HepG2 (cell line): ENCODE data around the gene PIEZO2. TPM values are rescaled to one million over a fixed set of nuclear protein-coding genes. Genes with fewer than 3 reads are reported as not detected.

Experiments
- DPF2 ChIP-seq: sonication (generic); formaldehyde crosslinking; IDR thresholded peaks from 2 replicates; pipeline ENCODE4 v1.4.0; 2020; ENCODE audit warnings: mild to moderate bottlenecking, low read depth, missing genetic modification reagents, borderline replicate concordance
- HOXA3 ChIP-seq: sonication (generic); formaldehyde crosslinking; IDR thresholded peaks from 2 replicates; pipeline ENCODE4 v1.5.0; 2020; ENCODE audit warnings: missing genetic modification reagents
- HOXA5 ChIP-seq: sonication (generic); formaldehyde crosslinking; IDR thresholded peaks from 2 replicates; pipeline ENCODE4 v1.4.0; 2020; ENCODE audit warnings: missing genetic modification reagents
- KMT2B ChIP-seq: IDR thresholded peaks from 2 replicates; pipeline ENCODE4 v1.6.1; 2016; ENCODE audit warnings: missing genetic modification reagents, missing compliant biosample characterization
- MAFK ChIP-seq, 2 experiments: IDR thresholded peaks in 1 of 2; conservative IDR thresholded peaks in 1 of 2; 2 replicates each; pipeline ENCODE4 v1.6.1; 2011; ENCODE audit warnings: improper control_type of control experiment in 2 of 2, low read length in 2 of 2
- MATR3 ChIP-seq: sonication (generic); formaldehyde crosslinking; IDR thresholded peaks from 2 replicates; pipeline ENCODE4 v1.4.0; 2020; ENCODE audit warnings: missing genetic modification reagents
- NCOR1 ChIP-seq: fragments of 200-600 bp; sonication (generic); IDR thresholded peaks from 2 replicates; pipeline ENCODE4 v1.7.0; 2017; ENCODE audit warnings: antibody characterized with exemption, low read length, borderline replicate concordance
- NONO ChIP-seq, 2 experiments: fragments of 450-650 bp in 1 of 2; sonication (generic) in 1 of 2; formaldehyde crosslinking in 1 of 2; IDR thresholded peaks in 1 of 2; conservative IDR thresholded peaks in 1 of 2; 2 replicates each; pipeline versions ENCODE4 v1.6.1 to v1.8.0; 2017 to 2022; ENCODE audit warnings: mild to moderate bottlenecking in 1 of 2, missing genetic modification reagents in 1 of 2, moderate library complexity in 1 of 2
- NPAS2 ChIP-seq: sonication (generic); formaldehyde crosslinking; IDR thresholded peaks from 2 replicates; pipeline ENCODE4 v1.8.0; 2022; ENCODE audit warnings: mild to moderate bottlenecking, missing genetic modification reagents, borderline replicate concordance
- PCBP2 ChIP-seq: fragments of 200-400 bp; formaldehyde crosslinking; optimal IDR thresholded peaks from 2 replicates; pipeline ENCODE3; 2018; ENCODE audit warnings: low read length, low read depth; ENCODE audit not compliant: poor library complexity, severe bottlenecking
- PLRG1 ChIP-seq: fragments of 450-650 bp; conservative IDR thresholded peaks from 2 replicates; pipeline ENCODE4 v1.6.1; 2016
- RFX1 ChIP-seq: fragments of 450-650 bp; IDR thresholded peaks from 2 replicates; pipeline ENCODE4 v1.6.1; 2017
- TGIF2 ChIP-seq: IDR thresholded peaks from 2 replicates; pipeline ENCODE4 v1.6.1; 2016; ENCODE audit warnings: control low read depth, missing compliant biosample characterization
- ZNF274 ChIP-seq: sonication (generic); formaldehyde crosslinking; IDR thresholded peaks from 2 replicates; pipeline ENCODE4 v1.5.1; 2020; ENCODE audit warnings: mild to moderate bottlenecking, missing genetic modification reagents
- ZNF446 ChIP-seq: sonication (generic); formaldehyde crosslinking; IDR thresholded peaks from 2 replicates; pipeline ENCODE4 v1.5.0; 2020; ENCODE audit warnings: mild to moderate bottlenecking, missing genetic modification reagents
- polyA plus RNA-seq, 8 experiments: library from polyadenylated mRNA; depleted of rRNA in 3 of 8; stranded (reverse) in 7 of 8; unstranded in 1 of 8; fragments of >200 nt; fragmentation: Illumina TruSeq in 4 of 8; extraction: Trizol in 4 of 8; gene quantifications; 2 replicates each; pipeline versions ENCODE4 v1.2.1 to v1.2.3, GENCODE V29; 2011 to 2016; ENCODE audit warnings: low read depth in 4 of 8, missing spikeins in 1 of 8, mixed read lengths in 1 of 8; ENCODE audit not compliant: insufficient read depth in 1 of 8
- total RNA-seq, 5 experiments: library from RNA; depleted of rRNA; stranded (reverse); fragments of >200 nt; fragmentation: Illumina TruSeq; extraction: Trizol; gene quantifications; 2 replicates each; pipeline ENCODE4 v1.2.3, GENCODE V29; 2016; ENCODE audit warnings: low read depth in 1 of 5
- TF ChIP-seq, protein P1 (sequence below), 2 experiments: sonication (generic) in 1 of 2; formaldehyde crosslinking in 1 of 2; IDR thresholded peaks; 2 replicates each; pipeline versions ENCODE4 v1.5.1 to v1.6.1; 2011 to 2020; ENCODE audit warnings: borderline replicate concordance in 1 of 2, low read depth in 1 of 2, low read length in 1 of 2, mild to moderate bottlenecking in 1 of 2, missing genetic modification reagents in 1 of 2, moderate library complexity in 1 of 2
- TF ChIP-seq, protein P2 (sequence below), 2 experiments: sonication (generic) in 1 of 2; formaldehyde crosslinking in 1 of 2; IDR thresholded peaks; 2 replicates each; pipeline versions ENCODE4 v1.4.0 to v1.6.1; 2018 to 2020; ENCODE audit warnings: missing genetic modification reagents in 2 of 2, borderline replicate concordance in 1 of 2, low read depth in 1 of 2, mild to moderate bottlenecking in 1 of 2, missing biosample characterization in 1 of 2
- TF ChIP-seq, protein P3 (sequence below): sonication (generic); formaldehyde crosslinking; IDR thresholded peaks from 2 replicates; pipeline ENCODE4 v1.5.0; 2020; ENCODE audit warnings: mild to moderate bottlenecking, missing genetic modification reagents
- TF ChIP-seq, protein P4 (sequence below), 2 experiments: sonication (generic) in 1 of 2; formaldehyde crosslinking in 1 of 2; IDR thresholded peaks; 2 replicates each; pipeline versions ENCODE4 v1.4.0 to v1.6.1; 2016 to 2020; ENCODE audit warnings: borderline replicate concordance in 1 of 2, low read depth in 1 of 2, mild to moderate bottlenecking in 1 of 2, missing genetic modification reagents in 1 of 2

PIEZO2 gene
- total and polyA plus RNA-seq, 2 of the 13 experiments (the other 11 are each of a cell fraction or from before 2014, with no cell fraction given): 15.2 to 27.2 TPM

DNA sequence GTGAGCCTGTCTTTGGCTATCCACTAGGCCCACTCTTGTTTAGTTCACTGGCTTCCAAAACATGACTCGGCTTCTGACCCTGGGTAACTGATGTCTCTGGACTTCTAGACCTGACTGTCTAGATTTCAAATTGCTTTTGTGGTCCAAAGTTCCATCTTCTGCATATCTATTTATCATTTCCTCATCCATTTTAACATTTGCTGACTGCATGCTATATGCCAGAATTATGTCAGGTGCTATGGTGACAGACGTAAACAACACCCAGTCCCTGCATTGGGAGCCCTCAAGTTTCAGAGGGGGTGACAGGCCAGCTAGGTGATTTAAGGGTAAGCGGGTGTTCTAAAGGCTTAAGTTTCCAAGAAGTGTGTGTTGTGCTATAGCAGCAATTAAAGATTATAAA lies 140.9 kb downstream of the PIEZO2 start (continued):
- no peak for TF ChIP-seq DPF2 (CRISPR knock-in tag)
- no peak for TF ChIP-seq PLRG1
- TF ChIP-seq, protein P1, sequence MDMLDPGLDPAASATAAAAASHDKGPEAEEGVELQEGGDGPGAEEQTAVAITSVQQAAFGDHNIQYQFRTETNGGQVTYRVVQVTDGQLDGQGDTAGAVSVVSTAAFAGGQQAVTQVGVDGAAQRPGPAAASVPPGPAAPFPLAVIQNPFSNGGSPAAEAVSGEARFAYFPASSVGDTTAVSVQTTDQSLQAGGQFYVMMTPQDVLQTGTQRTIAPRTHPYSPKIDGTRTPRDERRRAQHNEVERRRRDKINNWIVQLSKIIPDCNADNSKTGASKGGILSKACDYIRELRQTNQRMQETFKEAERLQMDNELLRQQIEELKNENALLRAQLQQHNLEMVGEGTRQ (IDR thresholded peaks at IDR 0.05; ENCODE audit: low read depth, low read length): no peak
- TF ChIP-seq, protein P1 (CRISPR knock-in tag; IDR thresholded peaks at IDR 0.05; ENCODE audit: borderline replicate concordance): no peak
- no peak for TF ChIP-seq TGIF2 (CRISPR knock-in tag)
- TF ChIP-seq HOXA3 (CRISPR knock-in tag): no peak
- no peak for TF ChIP-seq ZNF446 (CRISPR knock-in tag)
- peak; percentile 75 for TF ChIP-seq RFX1
- TF ChIP-seq NONO (IDR thresholded peaks at IDR 0.05): no peak
- TF ChIP-seq NONO (CRISPR knock-in tag; conservative IDR thresholded peaks at IDR 0.05): no peak
- no peak for TF ChIP-seq KMT2B (CRISPR knock-in tag)
- no peak for TF ChIP-seq MATR3 (CRISPR knock-in tag)
- TF ChIP-seq NPAS2: no peak
- no peak for TF ChIP-seq PCBP2
- TF ChIP-seq, protein P2, sequence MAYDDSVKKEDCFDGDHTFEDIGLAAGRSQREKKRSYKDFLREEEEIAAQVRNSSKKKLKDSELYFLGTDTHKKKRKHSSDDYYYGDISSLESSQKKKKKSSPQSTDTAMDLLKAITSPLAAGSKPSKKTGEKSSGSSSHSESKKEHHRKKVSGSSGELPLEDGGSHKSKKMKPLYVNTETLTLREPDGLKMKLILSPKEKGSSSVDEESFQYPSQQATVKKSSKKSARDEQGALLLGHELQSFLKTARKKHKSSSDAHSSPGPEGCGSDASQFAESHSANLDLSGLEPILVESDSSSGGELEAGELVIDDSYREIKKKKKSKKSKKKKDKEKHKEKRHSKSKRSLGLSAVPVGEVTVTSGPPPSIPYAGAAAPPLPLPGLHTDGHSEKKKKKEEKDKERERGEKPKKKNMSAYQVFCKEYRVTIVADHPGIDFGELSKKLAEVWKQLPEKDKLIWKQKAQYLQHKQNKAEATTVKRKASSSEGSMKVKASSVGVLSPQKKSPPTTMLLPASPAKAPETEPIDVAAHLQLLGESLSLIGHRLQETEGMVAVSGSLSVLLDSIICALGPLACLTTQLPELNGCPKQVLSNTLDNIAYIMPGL (CRISPR knock-in tag; IDR thresholded peaks at IDR 0.05; ENCODE audit: borderline replicate concordance in 1 of 2, low read depth in 1 of 2): no peak
- peak; percentile 74; the same call in 1 of the 2 replicates for TF ChIP-seq NCOR1
- TF ChIP-seq MAFK (conservative IDR thresholded peaks at IDR 0.05 in 1 of 2, IDR thresholded peaks at IDR 0.05 in 1 of 2; ENCODE audit: low read length in 2 of 2): peak; percentile 73 to 80
- TF ChIP-seq, protein P3, sequence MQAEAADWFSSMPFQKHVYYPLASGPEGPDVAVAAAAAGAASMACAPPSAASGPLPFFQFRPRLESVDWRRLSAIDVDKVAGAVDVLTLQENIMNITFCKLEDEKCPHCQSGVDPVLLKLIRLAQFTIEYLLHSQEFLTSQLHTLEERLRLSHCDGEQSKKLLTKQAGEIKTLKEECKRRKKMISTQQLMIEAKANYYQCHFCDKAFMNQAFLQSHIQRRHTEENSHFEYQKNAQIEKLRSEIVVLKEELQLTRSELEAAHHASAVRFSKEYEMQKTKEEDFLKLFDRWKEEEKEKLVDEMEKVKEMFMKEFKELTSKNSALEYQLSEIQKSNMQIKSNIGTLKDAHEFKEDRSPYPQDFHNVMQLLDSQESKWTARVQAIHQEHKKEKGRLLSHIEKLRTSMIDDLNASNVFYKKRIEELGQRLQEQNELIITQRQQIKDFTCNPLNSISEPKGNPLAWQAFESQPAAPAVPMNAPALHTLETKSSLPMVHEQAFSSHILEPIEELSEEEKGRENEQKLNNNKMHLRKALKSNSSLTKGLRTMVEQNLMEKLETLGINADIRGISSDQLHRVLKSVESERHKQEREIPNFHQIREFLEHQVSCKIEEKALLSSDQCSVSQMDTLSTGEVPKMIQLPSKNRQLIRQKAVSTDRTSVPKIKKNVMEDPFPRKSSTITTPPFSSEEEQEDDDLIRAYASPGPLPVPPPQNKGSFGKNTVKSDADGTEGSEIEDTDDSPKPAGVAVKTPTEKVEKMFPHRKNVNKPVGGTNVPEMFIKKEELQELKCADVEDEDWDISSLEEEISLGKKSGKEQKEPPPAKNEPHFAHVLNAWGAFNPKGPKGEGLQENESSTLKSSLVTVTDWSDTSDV (CRISPR knock-in tag): no peak
- TF ChIP-seq HOXA5: no peak
- TF ChIP-seq, protein P4, sequence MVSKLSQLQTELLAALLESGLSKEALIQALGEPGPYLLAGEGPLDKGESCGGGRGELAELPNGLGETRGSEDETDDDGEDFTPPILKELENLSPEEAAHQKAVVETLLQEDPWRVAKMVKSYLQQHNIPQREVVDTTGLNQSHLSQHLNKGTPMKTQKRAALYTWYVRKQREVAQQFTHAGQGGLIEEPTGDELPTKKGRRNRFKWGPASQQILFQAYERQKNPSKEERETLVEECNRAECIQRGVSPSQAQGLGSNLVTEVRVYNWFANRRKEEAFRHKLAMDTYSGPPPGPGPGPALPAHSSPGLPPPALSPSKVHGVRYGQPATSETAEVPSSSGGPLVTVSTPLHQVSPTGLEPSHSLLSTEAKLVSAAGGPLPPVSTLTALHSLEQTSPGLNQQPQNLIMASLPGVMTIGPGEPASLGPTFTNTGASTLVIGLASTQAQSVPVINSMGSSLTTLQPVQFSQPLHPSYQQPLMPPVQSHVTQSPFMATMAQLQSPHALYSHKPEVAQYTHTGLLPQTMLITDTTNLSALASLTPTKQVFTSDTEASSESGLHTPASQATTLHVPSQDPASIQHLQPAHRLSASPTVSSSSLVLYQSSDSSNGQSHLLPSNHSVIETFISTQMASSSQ (IDR thresholded peaks at IDR 0.05; ENCODE audit: low read depth): no peak
- TF ChIP-seq, protein P4 (CRISPR knock-in tag; IDR thresholded peaks at IDR 0.05; ENCODE audit: borderline replicate concordance): no peak
- no peak for TF ChIP-seq ZNF274 (CRISPR knock-in tag)
